PC-9 (cell line): ENCODE results near the gene SIPA1L3.

Source experiments
- CTCF ChIP-seq: fragments of 200-600 bp; sonication (generic); conservative IDR thresholded peaks from 2 replicates; pipeline ENCODE4 v1.6.1; 2017; ENCODE audit warnings: mixed run types, antibody characterized with exemption, mild to moderate bottlenecking, moderate library complexity
- EZH2 ChIP-seq: fragments of 200-600 bp; sonication (generic); IDR thresholded peaks from 2 replicates; pipeline ENCODE4 v1.8.0; 2017; ENCODE audit warnings: antibody characterized with exemption, low read depth

- no peak for TF ChIP-seq EZH2
- no peak for TF ChIP-seq CTCF
Observed at GRCh38 chr19:38042132-38042531, 135.1 kb downstream of the SIPA1L3 start.
